Upper lobe of left lung (tissue), 4 donors: Measurements from ENCODE around the gene PNPLA6.

ENCODE experiments used
- EP300 ChIP-seq, 4 donors: sonication (generic); formaldehyde crosslinking; IDR thresholded peaks; one replicate each; pipeline ENCODE4 v1.5.1; 2017; ENCODE audit warnings: antibody characterized with exemption in 4 of 4, control low read depth in 2 of 4
- POLR2A ChIP-seq, 4 donors: fragments of 450-650 bp; IDR thresholded peaks; one replicate each; pipeline ENCODE4 v1.5.1; 2016 to 2017; ENCODE audit warnings: antibody characterized with exemption in 4 of 4, mild to moderate bottlenecking in 2 of 4
- POLR2AphosphoS5 ChIP-seq, 2 donors: sonication (generic); formaldehyde crosslinking; IDR thresholded peaks; one replicate each; pipeline ENCODE4 v1.5.1; 2017; ENCODE audit warnings: antibody characterized with exemption in 2 of 2
- TF ChIP-seq, protein P1 (sequence below), 6 experiments: fragments of 450-650 bp in 4 of 6; fragments of 200-600 bp in 2 of 6; sonication (generic) in 2 of 6; IDR thresholded peaks; one replicate each; pipeline ENCODE4 v1.5.1; 2016 to 2019; ENCODE audit warnings: antibody characterized with exemption in 6 of 6

DNA sequence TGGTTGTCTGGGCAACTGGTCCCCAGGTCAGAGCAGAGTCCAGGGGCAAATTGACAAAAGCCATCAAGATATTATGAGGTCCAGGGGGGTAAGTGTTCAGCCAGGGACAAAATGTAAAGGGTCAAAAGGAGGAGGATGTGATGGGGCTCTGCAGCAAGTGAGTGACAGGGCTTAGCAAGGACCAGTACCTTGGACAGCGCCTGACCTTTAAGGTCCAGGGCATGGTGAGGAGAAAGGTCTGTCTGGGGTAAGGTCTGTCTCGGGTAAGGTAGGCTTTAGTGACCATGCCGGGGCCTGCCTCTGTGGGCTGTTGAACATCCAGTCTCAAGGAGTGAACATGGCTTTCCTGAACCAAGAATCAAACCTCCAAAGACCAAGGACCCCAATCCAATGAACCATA is 25.9 kb upstream of the PNPLA6 start:
- TF ChIP-seq, protein P1, sequence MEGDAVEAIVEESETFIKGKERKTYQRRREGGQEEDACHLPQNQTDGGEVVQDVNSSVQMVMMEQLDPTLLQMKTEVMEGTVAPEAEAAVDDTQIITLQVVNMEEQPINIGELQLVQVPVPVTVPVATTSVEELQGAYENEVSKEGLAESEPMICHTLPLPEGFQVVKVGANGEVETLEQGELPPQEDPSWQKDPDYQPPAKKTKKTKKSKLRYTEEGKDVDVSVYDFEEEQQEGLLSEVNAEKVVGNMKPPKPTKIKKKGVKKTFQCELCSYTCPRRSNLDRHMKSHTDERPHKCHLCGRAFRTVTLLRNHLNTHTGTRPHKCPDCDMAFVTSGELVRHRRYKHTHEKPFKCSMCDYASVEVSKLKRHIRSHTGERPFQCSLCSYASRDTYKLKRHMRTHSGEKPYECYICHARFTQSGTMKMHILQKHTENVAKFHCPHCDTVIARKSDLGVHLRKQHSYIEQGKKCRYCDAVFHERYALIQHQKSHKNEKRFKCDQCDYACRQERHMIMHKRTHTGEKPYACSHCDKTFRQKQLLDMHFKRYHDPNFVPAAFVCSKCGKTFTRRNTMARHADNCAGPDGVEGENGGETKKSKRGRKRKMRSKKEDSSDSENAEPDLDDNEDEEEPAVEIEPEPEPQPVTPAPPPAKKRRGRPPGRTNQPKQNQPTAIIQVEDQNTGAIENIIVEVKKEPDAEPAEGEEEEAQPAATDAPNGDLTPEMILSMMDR (IDR thresholded peaks at IDR 0.05), result no peak
- TF ChIP-seq POLR2A (IDR thresholded peaks at IDR 0.05) (no peak), POLR2AphosphoS5 (IDR thresholded peaks at IDR 0.05) (no peak), EP300 (IDR thresholded peaks at IDR 0.05) (no peak)
